ENCODE results near the gene VIPR2. TPM values are rescaled to one million over a fixed set of nuclear protein-coding genes. Genes with fewer than 3 reads are reported as not detected.

VIPR2 gene
- polyA plus RNA-seq, 1 donor from 2014 or later = 0.51 TPM

GRCh38 chr7:158988996-158989395, 155.7 kb downstream of the VIPR2 start:
- Histone ChIP-seq H3K27me3 (ENCODE audit: insufficient read depth, low read depth, low read length) (peaks cover 7% of the 10 kb centered on the region), H3K9me3 (ENCODE audit: low read length) (no peaks in the 10 kb centered on the region), H3F3A (ENCODE audit: insufficient read depth, low read length, poor library complexity, severe bottlenecking) (no peaks in the 10 kb centered on the region), H3K4me2 (ENCODE audit: low read length) (no peak overlapping the region), H4K20me1 (ENCODE audit: insufficient read depth) (no peaks in the 10 kb centered on the region), H3K36me3 (ENCODE audit: insufficient read depth, low read length) (no peaks in the 10 kb centered on the region), H3K4me3 (ENCODE audit: low read length) (no peak overlapping the region), H3K79me2 (replicated peaks; ENCODE audit: insufficient read depth, low read length) (no peaks in the 10 kb centered on the region), H3K27ac (ENCODE audit: low read length) (no peak overlapping the region), H3K9ac (ENCODE audit: low read length) (no peak overlapping the region), H3K9me2 (ENCODE audit: insufficient read depth, low read length) (no peaks in the 10 kb centered on the region), H2AFZ (ENCODE audit: low read depth, low read length) (no peak overlapping the region)
- TF ChIP-seq REST (IDR thresholded peaks at IDR 0.05; ENCODE audit: borderline replicate concordance) (no peak), MXI1 (conservative IDR thresholded peaks at IDR 0.05; ENCODE audit: poor library complexity, severe bottlenecking) (no peak), EP300 (conservative IDR thresholded peaks at IDR 0.05; ENCODE audit: poor library complexity, severe bottlenecking) (no peak), POLR2AphosphoS5 (IDR thresholded peaks at IDR 0.05) (no peak), EZH2 (IDR thresholded peaks at IDR 0.05; ENCODE audit: borderline replicate concordance, insufficient read depth, low read length, poor library complexity, severe bottlenecking) (no peak), SMC3 (conservative IDR thresholded peaks at IDR 0.05; ENCODE audit: poor library complexity) (no peak), CTCF (IDR thresholded peaks at IDR 0.05; ENCODE audit: poor library complexity, severe bottlenecking) (no peak), TAF1 (IDR thresholded peaks at IDR 0.05; ENCODE audit: low read depth) (no peak), RAD21 (conservative IDR thresholded peaks at IDR 0.05) (no peak)

- Histone ChIP-seq H3K4me2 (ENCODE audit: low read length) (no peak overlapping the region), H3K27me3 (ENCODE audit: insufficient read depth, low read depth, low read length) (peaks cover 7% of the 10 kb centered on the region), H2AFZ (ENCODE audit: low read depth, low read length) (no peak overlapping the region), H3K9me3 (ENCODE audit: low read length) (no peaks in the 10 kb centered on the region), H4K20me1 (ENCODE audit: insufficient read depth) (no peaks in the 10 kb centered on the region), H3K79me2 (replicated peaks; ENCODE audit: insufficient read depth, low read length) (no peaks in the 10 kb centered on the region), H3K9ac (ENCODE audit: low read length) (no peak overlapping the region), H3K9me2 (ENCODE audit: insufficient read depth, low read length) (no peaks in the 10 kb centered on the region), H3K36me3 (ENCODE audit: insufficient read depth, low read length) (no peaks in the 10 kb centered on the region), H3F3A (ENCODE audit: insufficient read depth, low read length, poor library complexity, severe bottlenecking) (no peaks in the 10 kb centered on the region), H3K27ac (ENCODE audit: low read length) (no peak overlapping the region), H3K4me3 (ENCODE audit: low read length) (no peak overlapping the region)
- TF ChIP-seq EP300 (conservative IDR thresholded peaks at IDR 0.05; ENCODE audit: poor library complexity, severe bottlenecking) (no peak), MXI1 (conservative IDR thresholded peaks at IDR 0.05; ENCODE audit: poor library complexity, severe bottlenecking) (no peak), SMC3 (conservative IDR thresholded peaks at IDR 0.05; ENCODE audit: poor library complexity) (no peak), RAD21 (conservative IDR thresholded peaks at IDR 0.05) (no peak), TAF1 (IDR thresholded peaks at IDR 0.05; ENCODE audit: low read depth) (no peak)
These were observed 156.3 kb downstream of the VIPR2 start for GRCh38 chr7:158988302-158988862.

All from neural cell (in vitro differentiated cells).